K562 (cell line): Measurements from ENCODE around the gene SYNJ2. TPM values are rescaled to one million over a fixed set of nuclear protein-coding genes. Genes with fewer than 3 reads are reported as not detected.

Source experiments
- ARID1B ChIP-seq: fragments of 450-650 bp; IDR thresholded peaks from 2 replicates; pipeline ENCODE4 v1.6.1; 2016; ENCODE audit warnings: antibody characterized with exemption, mild to moderate bottlenecking, inconsistent platforms
- BHLHE40 ChIP-seq: IDR thresholded peaks from 2 replicates; pipeline ENCODE4 v1.6.1; 2011; ENCODE audit warnings: low read length, improper control_type of control experiment
- DIDO1 ChIP-seq: fragments of 450-650 bp; IDR thresholded peaks from 2 replicates; pipeline ENCODE4 v1.6.1; 2016; ENCODE audit warnings: low read depth, missing biosample characterization, missing genetic modification characterization
- HDAC2 ChIP-seq: fragments of 450-650 bp; IDR thresholded peaks from 2 replicates; pipeline ENCODE4 v1.6.1; 2016; ENCODE audit warnings: mild to moderate bottlenecking
- HLTF ChIP-seq: fragments of 450-650 bp; IDR thresholded peaks from 2 replicates; pipeline ENCODE4 v1.6.1; 2016
- IFI16 ChIP-seq: fragments of 250-450 bp; sonication (Bioruptor Pico); IDR thresholded peaks from 2 replicates; pipeline ENCODE4 v2.1.2; 2022; ENCODE audit warnings: mild to moderate bottlenecking, inconsistent platforms
- NFRKB ChIP-seq: fragments of 450-650 bp; IDR thresholded peaks from 2 replicates; pipeline ENCODE4 v1.6.1; 2016; ENCODE audit warnings: low read depth
- OTX1 ChIP-seq: fragments of 450-650 bp; formaldehyde crosslinking; IDR thresholded peaks from 2 replicates; pipeline ENCODE4 v1.4.0; 2022; ENCODE audit warnings: mild to moderate bottlenecking
- PHB2 ChIP-seq: fragments of 450-650 bp; IDR thresholded peaks from 2 replicates; pipeline ENCODE4 v1.6.1; 2017; ENCODE audit warnings: low read depth
- SP1 ChIP-seq: sonication (generic); formaldehyde crosslinking; IDR thresholded peaks from 2 replicates; pipeline ENCODE4 v1.8.1; 2022; ENCODE audit warnings: mild to moderate bottlenecking, missing genetic modification reagents
- TBP ChIP-seq: optimal IDR thresholded peaks from 2 replicates; pipeline ENCODE3; 2011; ENCODE audit warnings: low read depth, low read length, improper control_type of control experiment
- WHSC1 ChIP-seq: IDR thresholded peaks from one replicate; pipeline ENCODE4 v1.6.1; 2012; ENCODE audit warnings: low read length, control low read depth, inconsistent platforms
- ZNF311 ChIP-seq: fragments of 250-450 bp; sonication (Bioruptor Pico); IDR thresholded peaks from 2 replicates; pipeline ENCODE4 v1.4.0; 2020; ENCODE audit warnings: mild to moderate bottlenecking, moderate library complexity
- ZNF780A ChIP-seq: fragments of 250-450 bp; sonication (Bioruptor Pico); IDR thresholded peaks from 2 replicates; pipeline ENCODE4 v1.5.0; 2021; ENCODE audit warnings: mild to moderate bottlenecking
- polyA plus RNA-seq, 8 experiments: library from polyadenylated mRNA; depleted of rRNA in 4 of 8; stranded (reverse) in 5 of 8; unstranded in 3 of 8; fragments of >200 nt; fragmentation: Nextera tagmentation in 2 of 8; fragmentation: Illumina TruSeq in 1 of 8; extraction: Ambion mirVana in 2 of 8; extraction: Trizol in 1 of 8; gene quantifications; 2 replicates each; pipeline versions ENCODE4 v1.2.1 to v1.2.3, GENCODE V29; 2011 to 2014; ENCODE audit warnings: inconsistent platforms in 1 of 8, missing spikeins in 1 of 8
- total RNA-seq, 7 experiments: library from RNA; depleted of rRNA in 6 of 7; stranded (reverse); fragments of >200 nt in 6 of 7; fragmentation: Illumina TruSeq in 2 of 7; extraction: Trizol in 2 of 7; gene quantifications; 2 replicates each; pipeline versions ENCODE4 v1.2.1 to v1.2.3, GENCODE V29; 2011 to 2021; ENCODE audit warnings: low replicate concordance in 1 of 7
- TF ChIP-seq, protein P1 (sequence below): sonication (generic); formaldehyde crosslinking; IDR thresholded peaks from 2 replicates; pipeline ENCODE4 v1.9.0; 2022; ENCODE audit warnings: mild to moderate bottlenecking, missing genetic modification reagents
- TF ChIP-seq, protein P2 (sequence below): fragments of 250-450 bp; sonication (Bioruptor Pico); IDR thresholded peaks from 2 replicates; pipeline ENCODE4 v1.4.0; 2020
- TF ChIP-seq, protein P3 (sequence below): sonication (generic); formaldehyde crosslinking; IDR thresholded peaks from 2 replicates; pipeline ENCODE4 v1.8.1; 2023; ENCODE audit warnings: mild to moderate bottlenecking, missing genetic modification reagents
- TF ChIP-seq, protein P4 (sequence below), 2 experiments: IDR thresholded peaks; 2 replicates each; pipeline ENCODE4 v1.6.1; 2012; ENCODE audit warnings: improper control_type of control experiment in 2 of 2, low read depth in 2 of 2, low read length in 2 of 2, borderline replicate concordance in 1 of 2

SYNJ2 gene
- total and polyA plus RNA-seq, 9 of the 15 experiments (the other 6 are each of a cell fraction or from before 2014, with no cell fraction given) = 3.0 to 27.7 (median 17.8) TPM

DNA sequence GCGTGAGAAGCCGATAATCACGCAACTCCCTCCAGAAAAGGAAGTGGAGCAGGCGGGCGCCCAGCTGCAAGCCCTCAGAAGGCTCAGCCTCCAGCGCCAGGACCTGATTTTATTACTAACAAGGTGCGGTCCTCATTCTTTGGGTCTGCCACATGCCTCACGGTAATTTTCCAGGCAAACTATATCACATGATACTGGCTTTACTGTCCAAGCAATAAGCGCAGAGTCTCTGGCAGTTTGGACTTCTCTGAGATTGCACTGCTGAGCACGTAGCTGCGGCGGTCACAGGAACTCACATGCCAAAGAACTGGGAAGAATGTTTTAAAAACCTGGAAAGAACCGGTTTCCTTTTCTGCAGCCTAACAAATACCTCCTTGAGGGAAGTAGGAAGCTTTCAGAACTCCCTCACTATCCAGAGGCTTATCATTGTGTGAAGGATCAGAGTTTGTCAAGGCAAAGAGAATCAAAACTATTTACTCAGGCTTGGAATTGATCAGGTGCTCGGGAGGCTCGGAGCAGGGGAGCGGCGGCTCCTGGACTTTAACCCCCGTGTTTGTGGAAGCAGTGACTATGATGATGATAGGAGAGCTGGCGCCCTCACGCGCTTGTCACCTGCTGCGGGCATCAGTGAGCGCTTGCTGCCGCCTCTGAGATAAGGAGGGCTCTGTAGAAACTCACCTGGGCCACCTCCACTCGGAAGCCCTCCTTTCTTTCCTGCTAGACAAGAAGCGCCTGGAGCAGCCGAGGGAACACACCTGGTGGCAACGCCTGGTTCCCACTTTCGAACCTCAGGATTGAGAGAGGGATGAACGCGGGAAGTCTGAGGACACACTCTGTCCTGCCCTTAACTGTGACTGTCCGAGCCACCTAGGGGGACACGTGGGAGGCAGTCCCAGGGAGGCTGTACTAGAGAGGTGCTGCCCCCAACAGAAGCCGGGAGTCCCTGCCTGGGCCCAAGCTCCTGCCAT, 27.2 kb upstream of the SYNJ2 start (continued):
- TF ChIP-seq OTX1 (CRISPR knock-in tag) (no peak), DIDO1 (no peak), ARID1B (no peak), NFRKB (no peak), WHSC1 (no peak), PHB2 (no peak), BHLHE40 (no peak), HDAC2 (no peak), IFI16 (CRISPR knock-in tag) (no peak), SP1 (CRISPR knock-in tag) (no peak), TBP (no peak), HLTF (no peak), ZNF311 (CRISPR knock-in tag) (no peak), ZNF780A (CRISPR knock-in tag) (no peak)
- TF ChIP-seq, protein P1, sequence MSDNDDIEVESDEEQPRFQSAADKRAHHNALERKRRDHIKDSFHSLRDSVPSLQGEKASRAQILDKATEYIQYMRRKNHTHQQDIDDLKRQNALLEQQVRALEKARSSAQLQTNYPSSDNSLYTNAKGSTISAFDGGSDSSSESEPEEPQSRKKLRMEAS (CRISPR knock-in tag) = no peak
- TF ChIP-seq, protein P2, sequence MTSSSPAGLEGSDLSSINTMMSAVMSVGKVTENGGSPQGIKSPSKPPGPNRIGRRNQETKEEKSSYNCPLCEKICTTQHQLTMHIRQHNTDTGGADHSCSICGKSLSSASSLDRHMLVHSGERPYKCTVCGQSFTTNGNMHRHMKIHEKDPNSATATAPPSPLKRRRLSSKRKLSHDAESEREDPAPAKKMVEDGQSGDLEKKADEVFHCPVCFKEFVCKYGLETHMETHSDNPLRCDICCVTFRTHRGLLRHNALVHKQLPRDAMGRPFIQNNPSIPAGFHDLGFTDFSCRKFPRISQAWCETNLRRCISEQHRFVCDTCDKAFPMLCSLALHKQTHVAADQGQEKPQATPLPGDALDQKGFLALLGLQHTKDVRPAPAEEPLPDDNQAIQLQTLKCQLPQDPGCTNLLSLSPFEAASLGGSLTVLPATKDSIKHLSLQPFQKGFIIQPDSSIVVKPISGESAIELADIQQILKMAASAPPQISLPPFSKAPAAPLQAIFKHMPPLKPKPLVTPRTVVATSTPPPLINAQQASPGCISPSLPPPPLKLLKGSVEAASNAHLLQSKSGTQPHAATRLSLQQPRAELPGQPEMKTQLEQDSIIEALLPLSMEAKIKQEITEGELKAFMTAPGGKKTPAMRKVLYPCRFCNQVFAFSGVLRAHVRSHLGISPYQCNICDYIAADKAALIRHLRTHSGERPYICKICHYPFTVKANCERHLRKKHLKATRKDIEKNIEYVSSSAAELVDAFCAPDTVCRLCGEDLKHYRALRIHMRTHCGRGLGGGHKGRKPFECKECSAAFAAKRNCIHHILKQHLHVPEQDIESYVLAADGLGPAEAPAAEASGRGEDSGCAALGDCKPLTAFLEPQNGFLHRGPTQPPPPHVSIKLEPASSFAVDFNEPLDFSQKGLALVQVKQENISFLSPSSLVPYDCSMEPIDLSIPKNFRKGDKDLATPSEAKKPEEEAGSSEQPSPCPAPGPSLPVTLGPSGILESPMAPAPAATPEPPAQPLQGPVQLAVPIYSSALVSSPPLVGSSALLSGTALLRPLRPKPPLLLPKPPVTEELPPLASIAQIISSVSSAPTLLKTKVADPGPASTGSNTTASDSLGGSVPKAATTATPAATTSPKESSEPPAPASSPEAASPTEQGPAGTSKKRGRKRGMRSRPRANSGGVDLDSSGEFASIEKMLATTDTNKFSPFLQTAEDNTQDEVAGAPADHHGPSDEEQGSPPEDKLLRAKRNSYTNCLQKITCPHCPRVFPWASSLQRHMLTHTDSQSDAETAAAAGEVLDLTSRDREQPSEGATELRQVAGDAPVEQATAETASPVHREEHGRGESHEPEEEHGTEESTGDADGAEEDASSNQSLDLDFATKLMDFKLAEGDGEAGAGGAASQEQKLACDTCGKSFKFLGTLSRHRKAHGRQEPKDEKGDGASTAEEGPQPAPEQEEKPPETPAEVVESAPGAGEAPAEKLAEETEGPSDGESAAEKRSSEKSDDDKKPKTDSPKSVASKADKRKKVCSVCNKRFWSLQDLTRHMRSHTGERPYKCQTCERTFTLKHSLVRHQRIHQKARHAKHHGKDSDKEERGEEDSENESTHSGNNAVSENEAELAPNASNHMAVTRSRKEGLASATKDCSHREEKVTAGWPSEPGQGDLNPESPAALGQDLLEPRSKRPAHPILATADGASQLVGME (CRISPR knock-in tag) = no peak
- TF ChIP-seq, protein P3, sequence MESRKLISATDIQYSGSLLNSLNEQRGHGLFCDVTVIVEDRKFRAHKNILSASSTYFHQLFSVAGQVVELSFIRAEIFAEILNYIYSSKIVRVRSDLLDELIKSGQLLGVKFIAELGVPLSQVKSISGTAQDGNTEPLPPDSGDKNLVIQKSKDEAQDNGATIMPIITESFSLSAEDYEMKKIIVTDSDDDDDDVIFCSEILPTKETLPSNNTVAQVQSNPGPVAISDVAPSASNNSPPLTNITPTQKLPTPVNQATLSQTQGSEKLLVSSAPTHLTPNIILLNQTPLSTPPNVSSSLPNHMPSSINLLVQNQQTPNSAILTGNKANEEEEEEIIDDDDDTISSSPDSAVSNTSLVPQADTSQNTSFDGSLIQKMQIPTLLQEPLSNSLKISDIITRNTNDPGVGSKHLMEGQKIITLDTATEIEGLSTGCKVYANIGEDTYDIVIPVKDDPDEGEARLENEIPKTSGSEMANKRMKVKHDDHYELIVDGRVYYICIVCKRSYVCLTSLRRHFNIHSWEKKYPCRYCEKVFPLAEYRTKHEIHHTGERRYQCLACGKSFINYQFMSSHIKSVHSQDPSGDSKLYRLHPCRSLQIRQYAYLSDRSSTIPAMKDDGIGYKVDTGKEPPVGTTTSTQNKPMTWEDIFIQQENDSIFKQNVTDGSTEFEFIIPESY (CRISPR knock-in tag) = 0 out of 2 replicates have a peak, but pooled peaks have one; percentile 33
- TF ChIP-seq, protein P4, sequence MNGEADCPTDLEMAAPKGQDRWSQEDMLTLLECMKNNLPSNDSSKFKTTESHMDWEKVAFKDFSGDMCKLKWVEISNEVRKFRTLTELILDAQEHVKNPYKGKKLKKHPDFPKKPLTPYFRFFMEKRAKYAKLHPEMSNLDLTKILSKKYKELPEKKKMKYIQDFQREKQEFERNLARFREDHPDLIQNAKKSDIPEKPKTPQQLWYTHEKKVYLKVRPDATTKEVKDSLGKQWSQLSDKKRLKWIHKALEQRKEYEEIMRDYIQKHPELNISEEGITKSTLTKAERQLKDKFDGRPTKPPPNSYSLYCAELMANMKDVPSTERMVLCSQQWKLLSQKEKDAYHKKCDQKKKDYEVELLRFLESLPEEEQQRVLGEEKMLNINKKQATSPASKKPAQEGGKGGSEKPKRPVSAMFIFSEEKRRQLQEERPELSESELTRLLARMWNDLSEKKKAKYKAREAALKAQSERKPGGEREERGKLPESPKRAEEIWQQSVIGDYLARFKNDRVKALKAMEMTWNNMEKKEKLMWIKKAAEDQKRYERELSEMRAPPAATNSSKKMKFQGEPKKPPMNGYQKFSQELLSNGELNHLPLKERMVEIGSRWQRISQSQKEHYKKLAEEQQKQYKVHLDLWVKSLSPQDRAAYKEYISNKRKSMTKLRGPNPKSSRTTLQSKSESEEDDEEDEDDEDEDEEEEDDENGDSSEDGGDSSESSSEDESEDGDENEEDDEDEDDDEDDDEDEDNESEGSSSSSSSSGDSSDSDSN (IDR thresholded peaks at IDR 0.05; ENCODE audit: borderline replicate concordance in 1 of 2, low read depth in 2 of 2, low read length in 2 of 2) = no peak
